Fibroblast of mammary gland (primary cell): ENCODE data around the gene SH2D4B.

Source experiments
- DNase-seq: peaks from one replicate; pipeline ENCODE4 v3.0.0-alpha.2; 2010; ENCODE audit warnings: low read depth
- H3K4me3 ChIP-seq: 2 replicates; pipeline ENCODE4 v1.5.1; 2011; ENCODE audit warnings: low read depth, mild to moderate bottlenecking, low read length, moderate library complexity; ENCODE audit not compliant: control insufficient read depth
- CTCF ChIP-seq: conservative IDR thresholded peaks from 2 replicates; pipeline ENCODE4 v1.5.1; 2011; ENCODE audit warnings: low read depth, low read length, inconsistent platforms; ENCODE audit not compliant: control insufficient read depth, insufficient read depth

Gene SH2D4B

DNA sequence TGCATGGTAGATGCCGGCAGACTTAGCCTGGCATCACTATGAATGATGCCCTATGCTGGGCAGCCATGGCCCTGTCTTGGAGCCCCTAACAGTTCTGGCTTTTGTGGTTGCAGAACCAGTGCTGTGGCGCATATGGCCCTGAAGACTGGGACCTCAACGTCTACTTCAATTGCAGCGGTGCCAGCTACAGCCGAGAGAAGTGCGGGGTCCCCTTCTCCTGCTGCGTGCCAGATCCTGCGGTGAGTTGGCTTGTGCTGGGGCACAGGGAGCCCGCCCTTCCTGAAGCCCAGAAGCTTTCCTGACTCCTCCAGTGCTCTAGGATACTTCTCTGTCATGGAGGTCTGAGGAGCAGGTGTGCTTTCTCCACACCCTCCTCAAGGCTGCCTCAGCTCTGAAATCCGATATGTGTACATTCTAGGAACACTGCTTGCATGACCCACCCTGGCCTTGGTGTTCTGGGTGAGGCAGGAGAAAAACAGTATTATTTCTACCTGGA lies 25.6 kb upstream of the SH2D4B start:
- no peak for TF ChIP-seq CTCF
- DNase-seq, result no peak
- H3K4me3 ChIP-seq, result no peak overlapping the region

- DNase-seq, result no peak
- TF ChIP-seq CTCF, result no peak
- H3K4me3 ChIP-seq, result no peak overlapping the region
Measured at GRCh38 chr10:80513106-80513505, 24.6 kb upstream of the SH2D4B start.

DNA sequence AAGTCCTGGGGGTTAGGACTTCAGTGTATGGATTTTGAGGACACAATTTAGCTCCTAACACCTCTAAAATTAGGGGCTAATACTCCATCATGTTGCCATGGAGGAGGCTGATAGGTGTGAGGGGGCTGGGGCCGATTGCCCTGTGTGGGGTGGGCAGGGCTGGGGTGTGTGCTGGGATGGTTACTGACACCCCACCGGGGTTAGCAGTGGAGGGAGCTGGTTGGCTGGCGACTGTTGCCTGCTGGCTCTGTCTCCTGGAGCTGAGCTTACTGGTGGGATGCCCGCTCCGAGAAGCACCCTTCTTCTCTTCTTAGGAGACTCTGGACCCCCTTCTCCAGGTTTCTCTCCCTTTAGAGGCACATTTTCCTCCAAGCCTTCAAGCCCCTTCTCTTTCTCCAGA lies 22.2 kb upstream of the SH2D4B start:
- DNase-seq, result no peak
- no peak for TF ChIP-seq CTCF
- H3K4me3 ChIP-seq, result no peak overlapping the region

- H3K4me3 ChIP-seq, result no peak overlapping the region
- TF ChIP-seq CTCF, result no peak
- DNase-seq, result no peak
Measured at GRCh38 chr10:80515941-80516340, 21.8 kb upstream of the SH2D4B start.

GRCh38 chr10:80516506-80517075 lies 21.1 kb upstream of the SH2D4B start:
- no peak for TF ChIP-seq CTCF
- no peak for DNase-seq

DNA sequence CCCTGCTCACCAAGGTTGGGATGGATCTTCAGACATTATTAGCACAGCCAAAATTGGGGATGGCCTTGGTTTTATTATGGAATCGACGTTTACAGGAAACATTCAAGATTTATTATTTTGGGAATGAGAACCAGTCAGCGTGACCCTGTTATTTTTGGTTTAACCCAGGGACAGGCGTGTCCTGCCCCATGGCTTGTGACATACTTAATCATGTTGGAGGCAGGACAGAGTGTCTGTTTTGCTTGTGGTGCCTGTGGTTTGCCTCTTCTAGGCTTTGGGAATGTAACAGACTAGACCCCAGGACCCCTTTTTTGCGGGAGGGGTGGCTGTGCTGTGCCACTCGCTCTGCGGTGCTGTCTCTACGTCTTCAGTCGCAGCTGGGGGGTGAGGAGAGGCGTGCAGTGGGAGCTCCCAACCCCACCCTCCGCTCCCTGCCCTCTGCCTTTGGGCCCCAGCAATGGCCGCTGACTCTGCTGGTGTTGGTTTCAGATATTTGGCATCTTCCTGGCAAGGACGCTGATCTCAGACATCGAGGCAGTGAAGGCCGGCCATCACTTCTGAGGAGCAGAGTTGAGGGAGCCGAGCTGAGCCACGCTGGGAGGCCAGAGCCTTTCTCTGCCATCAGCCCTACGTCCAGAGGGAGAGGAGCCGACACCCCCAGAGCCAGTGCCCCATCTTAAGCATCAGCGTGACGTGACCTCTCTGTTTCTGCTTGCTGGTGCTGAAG lies 20.1 kb upstream of the SH2D4B start:
- DNase-seq, result no peak
- no peak for TF ChIP-seq CTCF
- H3K4me3 ChIP-seq, result no peak overlapping the region

More at GRCh38 chr10:80516506-80517075, 21.1 kb upstream of the SH2D4B start:
- H3K4me3 ChIP-seq, result no peak overlapping the region
